Adipose tissue (tissue), 3 donors: ENCODE measurements around the gene IL2RA. TPM values are rescaled to one million over a fixed set of nuclear protein-coding genes. Genes with fewer than 3 reads are reported as not detected.
"Not testable (repeated sequence)": the region's sequence is repeated elsewhere in the genome, so short reads cannot be mapped to it uniquely, and the experiment has no call there.

Experiments used
- H3K27ac ChIP-seq: one replicate; pipeline ENCODE4 v1.5.1; 2013; ENCODE audit warnings: low read depth, low read length
- WGBS, 3 donors: extraction: QIAGEN DNeasy Blood & Tissue Kit; methylation state at CpG; one replicate each; pipeline ENCODE4 v1.1.7; 2013; 5-methylcytosine and 5-hydroxymethylcytosine counted together
- polyA plus RNA-seq, 3 donors: library from polyadenylated mRNA; stranded (reverse); fragments of 200-250 nt; gene quantifications; one replicate each; pipeline ENCODE4 v1.2.3, GENCODE V29; 2013
- donor health status: healthy with polysubstance abuse.
- donor health status: Bipolar disorder and iron deficiency.
- donor health status: healthy.

The IL2RA gene
- polyA plus RNA-seq, 3 donors: 0.62 to 2.4 (median 0.68) TPM

GRCh38 chr10:6065835-6066234, 3.7 kb upstream of the IL2RA start:
- H3K27ac ChIP-seq: no peak overlapping the region
- WGBS, 3 donors: 20 to 68% (median 23%) methylated on average over 4 of the region's 4 CpGs

GRCh38 chr10:6065406-6065805, 3.2 kb upstream of the IL2RA start:
- 85 to 94% (median 93%) methylated on average over 3 of the region's 3 CpGs for WGBS, 3 donors
- H3K27ac ChIP-seq: no peak overlapping the region

GRCh38 chr10:6064726-6065125, 2.6 kb upstream of the IL2RA start:
- not testable (repeated sequence) for H3K27ac ChIP-seq
- WGBS, 3 donors: 92 to 95% (median 94%) methylated on average over 3 of the region's 3 CpGs

- H3K27ac ChIP-seq: no peak overlapping the region
- 89 to 96% (median 94%) methylated on average over 7 of the region's 7 CpGs for WGBS, 3 donors
Observed at GRCh38 chr10:6064119-6064518, 2.0 kb upstream of the IL2RA start.

GRCh38 chr10:6061056-6061455, 1.1 kb downstream of the IL2RA start:
- WGBS, 3 donors: 84 to 92% (median 90%) methylated on average over 8 of the region's 8 CpGs
- no peak overlapping the region for H3K27ac ChIP-seq

GRCh38 chr10:6059506-6059905, 2.7 kb downstream of the IL2RA start:
- WGBS, 3 donors: 87 to 94% (median 90%) methylated on average over 2 of the region's 2 CpGs
- H3K27ac ChIP-seq: no peak overlapping the region

GRCh38 chr10:6058682-6059475, 3.3 kb downstream of the IL2RA start:
- 86 to 93% (median 89%) methylated on average over 3 of the region's 3 CpGs for WGBS, 3 donors
- H3K27ac ChIP-seq: no peak overlapping the region

GRCh38 chr10:6056411-6057135, 5.6 kb downstream of the IL2RA start:
- WGBS, 3 donors: 84 to 95% (median 93%) methylated on average over 5 of the region's 5 CpGs
- no peak overlapping the region for H3K27ac ChIP-seq

GRCh38 chr10:6055929-6056328, 6.2 kb downstream of the IL2RA start:
- H3K27ac ChIP-seq: no peak overlapping the region
- 82 to 89% (median 87%) methylated on average over 4 of the region's 4 CpGs for WGBS, 3 donors

GRCh38 chr10:6054884-6055283, 7.3 kb downstream of the IL2RA start:
- WGBS, 3 donors: 90 to 96% (median 93%) methylated on average over 5 of the region's 5 CpGs
- no peak overlapping the region for H3K27ac ChIP-seq

- H3K27ac ChIP-seq: no peak overlapping the region
- 29 to 47% (median 32%) methylated on average over 18 of the region's 18 CpGs for WGBS, 3 donors
Observed at GRCh38 chr10:6053816-6054631, 8.1 kb downstream of the IL2RA start.

- H3K27ac ChIP-seq: no peak overlapping the region
- WGBS, 3 donors: 62 to 86% (median 73%) methylated on average over 4 of the region's 4 CpGs
Observed at GRCh38 chr10:6053303-6053702, 8.9 kb downstream of the IL2RA start.

- WGBS, 3 donors: 54 to 87% (median 66%) methylated on average over 17 of the region's 17 CpGs
- peak overlapping the region; percentile 11 for H3K27ac ChIP-seq
Observed at GRCh38 chr10:6052247-6053221, 9.6 kb downstream of the IL2RA start.

GRCh38 chr10:6050801-6051445, 11.2 kb downstream of the IL2RA start:
- 3 to 48% (median 4%) methylated on average over 18 of the region's 18 CpGs for WGBS, 3 donors

GRCh38 chr10:6049031-6049400, 13.2 kb downstream of the IL2RA start:
- H3K27ac ChIP-seq: no peak overlapping the region
- WGBS, 3 donors: 89 to 96% (median 94%) methylated on average over 2 of the region's 2 CpGs

More at GRCh38 chr10:6050801-6051445, 11.2 kb downstream of the IL2RA start:
- H3K27ac ChIP-seq: no peak overlapping the region

- WGBS, 3 donors: 90 to 95% (median 95%) methylated on average over 7 of the region's 7 CpGs
- H3K27ac ChIP-seq: no peak overlapping the region
Observed at GRCh38 chr10:6048281-6049030, 13.7 kb downstream of the IL2RA start.

- 78 to 92% (median 90%) methylated on average over 7 of the region's 7 CpGs for WGBS, 3 donors
Observed at GRCh38 chr10:6047847-6048246, 14.3 kb downstream of the IL2RA start.

More at GRCh38 chr10:6047847-6048246, 14.3 kb downstream of the IL2RA start:
- no peak overlapping the region for H3K27ac ChIP-seq
